ENCODE measurements around the gene CRAT. TPM values are rescaled to one million over a fixed set of nuclear protein-coding genes. Genes with fewer than 3 reads are reported as not detected.

Gene CRAT
- total RNA-seq (2014; rRNA removed; shearing (Covaris generic)) = 0.26 and 1.8 TPM in 2 replicates
- 5.3 and 6.5 TPM in 2 replicates for total RNA-seq (2022)
- Bru-seq, nascent RNA = percentile 24 among the genes with signal in this experiment
- BruChase-seq, experiment 1, labeled RNA remaining after a 6-hour chase = percentile 32 among the genes with signal in this experiment
- BruChase-seq, experiment 2, labeled RNA remaining after a 2-hour chase = percentile 23 among the genes with signal in this experiment
- long read RNA-seq, transcript CRAT-207 (15 exons, 2,253 nt) = major isoform, 5 of 12 reads
- long read RNA-seq, transcript CRAT-201 (14 exons, 2,763 nt) = major isoform, 5 of 12 reads
- long read RNA-seq, partial matches to known transcripts = 1 of 12 reads
- long read RNA-seq, other reads (novel, unspliced or antisense) = 1 of 12 reads

DNA sequence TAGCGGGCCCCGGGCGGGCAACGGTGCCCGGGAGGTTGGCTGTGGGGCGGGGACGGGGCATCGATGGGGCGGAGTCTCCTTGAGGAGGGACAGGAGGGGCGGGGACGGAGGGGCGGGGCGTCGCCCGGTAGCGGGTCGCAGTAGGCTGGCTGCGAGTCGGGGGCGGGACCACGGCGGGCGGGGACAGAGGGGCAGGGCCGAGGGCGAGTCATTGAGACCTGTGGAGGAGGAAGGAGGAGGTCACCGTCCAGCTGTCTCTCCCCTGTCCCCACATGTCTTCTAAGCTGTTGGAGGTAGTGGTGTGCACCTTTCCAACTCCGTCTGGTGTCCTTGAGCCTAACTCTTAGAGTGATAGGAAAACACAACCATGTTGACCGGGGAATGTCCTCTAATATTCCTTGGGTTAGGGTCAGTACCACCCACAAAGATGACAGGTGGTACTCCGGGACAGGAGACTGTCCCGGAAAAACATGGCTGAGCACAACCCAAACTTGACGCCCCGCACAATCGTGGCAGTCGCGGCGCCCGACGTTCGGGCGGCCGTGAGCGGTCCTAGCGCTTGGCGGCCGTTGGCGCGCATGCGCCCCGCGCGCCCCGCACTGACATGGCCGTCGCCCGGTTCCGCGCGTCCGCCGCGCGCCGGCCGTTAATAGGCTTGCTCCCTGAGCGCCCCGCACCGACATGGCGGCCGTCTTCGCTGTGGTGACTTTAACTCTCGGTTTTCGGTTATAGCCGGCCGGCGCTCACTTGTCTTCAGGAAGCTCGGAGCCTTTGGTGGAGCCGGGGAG is at the start of gene CRAT, which contains the start of gene PTPA:
Gene CRAT (minus strand): TSS at position 54 of the 788 bp plus-strand sequence. CDS start 284 bp downstream, outside the sequence.
Gene PTPA (plus strand): TSS at position 676 of the 788 bp plus-strand sequence. CDS start 186 bp downstream, outside the sequence.
- H2AFZ ChIP-seq (ENCODE audit: low read length) = peak within 1 kb of the TSS; percentile 62
- H3K9me2 ChIP-seq (ENCODE audit: insufficient read depth, low read length) = no peaks in the 10 kb centered on the region
- POLR2A ChIA-PET = interaction anchor here (0.7 to 0.9 kb wide), 2 partner anchors 15 to 45 kb away, joined by 3 to 7 read pairs; no protein-coding TSS in a partner anchor
- H3K79me2 ChIP-seq (ENCODE audit: insufficient read depth, low read depth, low read length) = peaks cover 38% of the 10 kb centered on the region
- intact Hi-C loops (cut with micrococcal nuclease; ENCODE audit: unreplicated experiment) = loop anchor here (2.0 kb wide), 1 partner anchor 30 kb away; the partner anchor contains the start of gene DOLPP1
- H3K4me3 ChIP-seq (ENCODE audit: low read depth, low read length, poor library complexity, severe bottlenecking) = peak within 1 kb of the TSS; percentile 89
- CTCF ChIA-PET (ENCODE audit: unreplicated experiment) = no interaction called here
- H4K20me1 ChIP-seq (ENCODE audit: insufficient read depth, low read length) = no peaks in the 10 kb centered on the region
- peak within 1 kb of the TSS; percentile 90 for H3K27ac ChIP-seq (ENCODE audit: low read depth, low read length, poor library complexity, severe bottlenecking)
- peak; percentile 94 for DNase-seq (ENCODE audit: low spot score)
- TF ChIP-seq CTCF (conservative IDR thresholded peaks at IDR 0.05; ENCODE audit: low read length) = no peak
- TF ChIP-seq EZH2phosphoT487 (IDR thresholded peaks at IDR 0.05; ENCODE audit: borderline replicate concordance, low read depth, low read length) = no peak
- peaks cover 34% of the 10 kb centered on the region for H3K4me1 ChIP-seq (ENCODE audit: insufficient read depth, low read length, poor library complexity, severe bottlenecking)
- peak within 1 kb of the TSS; percentile 100 for H3K4me2 ChIP-seq (ENCODE audit: low read length)
- no TSS peak for BruUV-seq (replicated peaks)
- H3K36me3 ChIP-seq (ENCODE audit: insufficient read depth, low read length) = no peaks in the 10 kb centered on the region
- no peaks in the 10 kb centered on the region for H3K9me3 ChIP-seq (ENCODE audit: low read length)

DNA sequence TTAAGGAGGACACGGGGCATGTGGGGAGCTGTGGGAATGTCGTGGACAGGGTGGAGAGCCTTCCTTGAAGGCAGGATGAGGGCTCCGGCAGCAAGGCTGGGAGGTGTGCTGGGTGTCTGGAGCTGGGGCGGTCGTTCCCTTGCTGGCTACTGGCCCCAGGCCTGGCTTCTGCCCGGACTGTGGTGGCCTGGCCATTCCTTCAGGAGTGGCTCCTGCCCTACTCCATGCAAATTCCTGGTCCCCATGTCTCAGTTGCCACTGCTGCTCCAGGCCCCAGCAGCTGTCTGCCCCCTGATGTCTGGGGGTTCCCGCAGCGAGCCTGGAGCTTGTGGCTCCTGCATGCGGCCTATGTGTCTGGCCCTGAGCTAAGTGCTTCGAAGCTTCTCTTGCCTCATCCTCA is 45.6 kb upstream of the CRAT start:
- Histone ChIP-seq H3K27ac (ENCODE audit: low read depth, low read length, poor library complexity, severe bottlenecking) (no peak overlapping the region), H3K36me3 (ENCODE audit: insufficient read depth, low read length) (no peaks in the 10 kb centered on the region), H3K79me2 (ENCODE audit: insufficient read depth, low read depth, low read length) (no peaks in the 10 kb centered on the region), H4K20me1 (ENCODE audit: insufficient read depth, low read length) (no peaks in the 10 kb centered on the region), H3K9me3 (ENCODE audit: low read length) (no peaks in the 10 kb centered on the region), H3K4me2 (ENCODE audit: low read length) (no peak overlapping the region), H3K9me2 (ENCODE audit: insufficient read depth, low read length) (no peaks in the 10 kb centered on the region), H3K4me1 (ENCODE audit: insufficient read depth, low read length, poor library complexity, severe bottlenecking) (no peaks in the 10 kb centered on the region), H2AFZ (ENCODE audit: low read length) (no peak overlapping the region), H3K4me3 (ENCODE audit: low read depth, low read length, poor library complexity, severe bottlenecking) (no peak overlapping the region)
- intact Hi-C loops (cut with micrococcal nuclease; ENCODE audit: unreplicated experiment) = no loop called here
- ChIA-PET CTCF (ENCODE audit: unreplicated experiment) (no interaction called here), POLR2A (no interaction called here)
- no TSS peak for BruUV-seq (replicated peaks)
- TF ChIP-seq EZH2phosphoT487 (IDR thresholded peaks at IDR 0.05; ENCODE audit: borderline replicate concordance, low read depth, low read length) (no peak), CTCF (conservative IDR thresholded peaks at IDR 0.05; ENCODE audit: low read length) (no peak)
- DNase-seq (ENCODE audit: low spot score) = no peak

All from OCI-LY7 (cell line).